ENCODE results near the gene CCDC182. TPM values are rescaled to one million over a fixed set of nuclear protein-coding genes. Genes with fewer than 3 reads are reported as not detected.

The CCDC182 gene
- total RNA-seq, 1 donor from 2014 or later: not detected

GRCh38 chr17:57758654-57759053, 13.6 kb upstream of the CCDC182 start:
- FAIRE-seq (no peak), DNase-seq (ENCODE audit: low read depth) (no peak)
- Histone ChIP-seq H3K4me3 (ENCODE audit: insufficient read depth, low read depth, low read length) (no peak overlapping the region), H3K79me2 (ENCODE audit: insufficient read depth, low read length) (no peaks in the 10 kb centered on the region), H3K4me1 (ENCODE audit: insufficient read depth, low read length) (no peaks in the 10 kb centered on the region), H3K9me3 (ENCODE audit: insufficient read depth, low read depth, low read length) (no peaks in the 10 kb centered on the region), H2AFZ (ENCODE audit: low read depth, low read length) (no peak overlapping the region), H3K27me3 (ENCODE audit: insufficient read depth, low read length) (peaks cover 15% of the 10 kb centered on the region), H4K20me1 (ENCODE audit: insufficient read depth, low read length) (no peaks in the 10 kb centered on the region), H3K27ac (ENCODE audit: low read depth, low read length) (no peak overlapping the region), H3K4me2 (ENCODE audit: low read length) (no peak overlapping the region), H3K36me3 (ENCODE audit: insufficient read depth, low read length) (no peaks in the 10 kb centered on the region), H3K9ac (ENCODE audit: low read length) (no peak overlapping the region)
- TF ChIP-seq EZH2 (IDR thresholded peaks at IDR 0.05; ENCODE audit: insufficient read depth, low read length) (no peak), CTCF (IDR thresholded peaks at IDR 0.05; ENCODE audit: insufficient read depth, low read depth, low read length) (no peak)
- Mint-ChIP-seq H3K4me1 (ENCODE audit: low read depth, unreplicated experiment) (peaks cover 11% of the 10 kb centered on the region), H3K9me3 (ENCODE audit: unreplicated experiment) (no peaks in the 10 kb centered on the region), H3K4me3 (ENCODE audit: unreplicated experiment) (no peak overlapping the region), H3K27ac (ENCODE audit: unreplicated experiment) (no peak overlapping the region), H3K36me3 (ENCODE audit: low read depth, unreplicated experiment) (no peaks in the 10 kb centered on the region), H3K27me3 (ENCODE audit: low read depth, unreplicated experiment) (peaks cover 25% of the 10 kb centered on the region)

- Histone ChIP-seq H3K27me3 (ENCODE audit: insufficient read depth, low read length) (peaks cover 12% of the 10 kb centered on the region), H3K4me2 (ENCODE audit: low read length) (no peak overlapping the region), H3K36me3 (ENCODE audit: insufficient read depth, low read length) (no peaks in the 10 kb centered on the region), H3K4me3 (ENCODE audit: insufficient read depth, low read depth, low read length) (no peak overlapping the region), H3K4me1 (ENCODE audit: insufficient read depth, low read length) (no peaks in the 10 kb centered on the region), H3K9ac (ENCODE audit: low read length) (no peak overlapping the region), H3K9me3 (ENCODE audit: insufficient read depth, low read depth, low read length) (no peaks in the 10 kb centered on the region), H2AFZ (ENCODE audit: low read depth, low read length) (no peak overlapping the region), H4K20me1 (ENCODE audit: insufficient read depth, low read length) (no peaks in the 10 kb centered on the region), H3K27ac (ENCODE audit: low read depth, low read length) (no peak overlapping the region), H3K79me2 (ENCODE audit: insufficient read depth, low read length) (no peaks in the 10 kb centered on the region)
- Mint-ChIP-seq H3K36me3 (ENCODE audit: low read depth, unreplicated experiment) (no peaks in the 10 kb centered on the region), H3K27me3 (ENCODE audit: low read depth, unreplicated experiment) (peaks cover 27% of the 10 kb centered on the region), H3K27ac (ENCODE audit: unreplicated experiment) (no peak overlapping the region), H3K4me1 (ENCODE audit: low read depth, unreplicated experiment) (peaks cover 11% of the 10 kb centered on the region), H3K9me3 (ENCODE audit: unreplicated experiment) (no peaks in the 10 kb centered on the region), H3K4me3 (ENCODE audit: unreplicated experiment) (no peak overlapping the region)
- TF ChIP-seq EZH2 (IDR thresholded peaks at IDR 0.05; ENCODE audit: insufficient read depth, low read length) (no peak), CTCF (IDR thresholded peaks at IDR 0.05; ENCODE audit: insufficient read depth, low read depth, low read length) (no peak)
- DNase-seq (ENCODE audit: low read depth) (no peak), FAIRE-seq (no peak)
Observed at GRCh38 chr17:57757735-57758134, 12.6 kb upstream of the CCDC182 start.

GRCh38 chr17:57756951-57757350, 11.9 kb upstream of the CCDC182 start:
- H3K27me3 ChIP-seq (ENCODE audit: insufficient read depth, low read length): peaks cover 6% of the 10 kb centered on the region
- no peaks in the 10 kb centered on the region for H3K36me3 ChIP-seq (ENCODE audit: insufficient read depth, low read length)
- H3K9me3 ChIP-seq (ENCODE audit: insufficient read depth, low read depth, low read length): no peaks in the 10 kb centered on the region
- H3K27ac ChIP-seq (ENCODE audit: low read depth, low read length): no peak overlapping the region
- no peaks in the 10 kb centered on the region for H3K79me2 ChIP-seq (ENCODE audit: insufficient read depth, low read length)
- Mint-ChIP-seq H3K27ac (ENCODE audit: unreplicated experiment) (no peak overlapping the region), H3K4me1 (ENCODE audit: low read depth, unreplicated experiment) (peaks cover 5% of the 10 kb centered on the region), H3K4me3 (ENCODE audit: unreplicated experiment) (no peak overlapping the region), H3K27me3 (ENCODE audit: low read depth, unreplicated experiment) (peaks cover 21% of the 10 kb centered on the region), H3K9me3 (ENCODE audit: unreplicated experiment) (no peaks in the 10 kb centered on the region), H3K36me3 (ENCODE audit: low read depth, unreplicated experiment) (no peaks in the 10 kb centered on the region)
- H3K4me2 ChIP-seq (ENCODE audit: low read length): no peak overlapping the region
- H3K4me3 ChIP-seq (ENCODE audit: insufficient read depth, low read depth, low read length): no peak overlapping the region
- no peak for FAIRE-seq
- no peak for TF ChIP-seq CTCF (IDR thresholded peaks at IDR 0.05; ENCODE audit: insufficient read depth, low read depth, low read length)
- TF ChIP-seq EZH2 (IDR thresholded peaks at IDR 0.05; ENCODE audit: insufficient read depth, low read length): no peak
- no peak overlapping the region for H3K9ac ChIP-seq (ENCODE audit: low read length)
- no peaks in the 10 kb centered on the region for H3K4me1 ChIP-seq (ENCODE audit: insufficient read depth, low read length)
- H2AFZ ChIP-seq (ENCODE audit: low read depth, low read length): no peak overlapping the region
- no peaks in the 10 kb centered on the region for H4K20me1 ChIP-seq (ENCODE audit: insufficient read depth, low read length)
- DNase-seq (ENCODE audit: low read depth): no peak

Measured in astrocyte (in vitro differentiated cells and primary cell).